ENCODE results near the gene PLEKHM3.

The PLEKHM3 gene

DNA sequence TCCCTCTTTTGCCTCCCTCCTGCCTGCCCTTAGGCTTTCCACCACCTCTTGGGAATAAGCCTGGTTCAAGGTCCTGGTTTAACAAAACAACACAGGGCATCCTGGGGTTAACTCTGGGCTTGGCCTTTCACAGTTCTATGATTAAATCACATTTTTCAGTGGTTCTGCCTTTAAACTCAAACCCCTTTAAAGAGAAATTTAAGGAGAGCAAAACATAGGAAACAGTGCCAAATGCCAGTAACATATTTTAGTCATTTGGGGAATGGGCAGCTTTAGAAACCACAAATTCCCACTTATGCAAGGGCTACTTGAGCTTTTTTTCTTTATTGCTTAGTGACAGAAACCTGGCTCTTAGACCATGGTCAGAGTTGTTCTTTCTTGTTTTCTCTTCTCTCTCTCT is 143.4 kb downstream of the PLEKHM3 start:
- no peak for DNase-seq (ENCODE audit: low spot score)
- H3K27ac ChIP-seq: peak overlapping the region; percentile 7 to 64
- TF ChIP-seq CTCF (IDR thresholded peaks at IDR 0.05): no peak
- H3K4me3 ChIP-seq: no peak overlapping the region

GRCh38 chr2:207879536-207879935 is 145.8 kb downstream of the PLEKHM3 start:
- H3K4me3 ChIP-seq: no peak overlapping the region
- peak overlapping the region in 1 of 2 donors; percentile 58 for H3K27ac ChIP-seq
- DNase-seq (ENCODE audit: low spot score): no peak
- TF ChIP-seq CTCF (IDR thresholded peaks at IDR 0.05): no peak

GRCh38 chr2:207876842-207877535 is 148.3 kb downstream of the PLEKHM3 start:
- TF ChIP-seq CTCF (IDR thresholded peaks at IDR 0.05): no peak
- DNase-seq (ENCODE audit: low spot score): no peak
- Histone ChIP-seq H3K4me3 (no peak overlapping the region), H3K27ac (no peak overlapping the region)

GRCh38 chr2:207875473-207876212 is 149.7 kb downstream of the PLEKHM3 start:
- no peak for DNase-seq (ENCODE audit: low spot score)
- TF ChIP-seq CTCF (IDR thresholded peaks at IDR 0.05): no peak
- Histone ChIP-seq H3K27ac (no peak overlapping the region), H3K4me3 (no peak overlapping the region)

- Histone ChIP-seq H3K27ac (no peak overlapping the region), H3K4me3 (no peak overlapping the region)
- DNase-seq (ENCODE audit: low spot score): no peak
- no peak for TF ChIP-seq CTCF (IDR thresholded peaks at IDR 0.05)
Measured at GRCh38 chr2:207873794-207874193, 151.5 kb downstream of the PLEKHM3 start.

GRCh38 chr2:207871911-207872310 is 153.4 kb downstream of the PLEKHM3 start:
- H3K27ac ChIP-seq: no peak overlapping the region
- TF ChIP-seq CTCF (IDR thresholded peaks at IDR 0.05): no peak
- no peak overlapping the region for H3K4me3 ChIP-seq
- DNase-seq (ENCODE audit: low spot score): no peak

DNA sequence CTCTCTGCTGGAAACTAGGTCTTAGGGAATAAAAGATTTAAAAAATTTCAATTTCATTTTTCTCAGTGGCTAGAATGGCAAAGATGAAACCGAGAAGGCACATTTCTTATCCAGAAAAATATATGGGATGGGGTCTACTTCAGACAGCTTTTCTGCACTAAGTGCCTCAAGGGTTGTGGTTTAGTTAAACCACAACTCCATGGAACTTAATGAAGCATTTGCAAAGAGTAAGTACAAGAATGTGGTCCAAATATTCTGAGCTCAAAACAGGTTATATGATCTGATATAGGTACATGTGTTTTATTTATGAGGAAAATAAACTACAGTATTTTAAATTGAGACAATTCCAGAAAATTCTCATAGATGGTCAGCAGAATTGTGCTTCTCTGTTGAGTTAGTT is 153.8 kb downstream of the PLEKHM3 start:
- TF ChIP-seq CTCF (IDR thresholded peaks at IDR 0.05): no peak
- DNase-seq (ENCODE audit: low spot score): no peak
- H3K27ac ChIP-seq: no peak overlapping the region
- H3K4me3 ChIP-seq: no peak overlapping the region

Measured in coronary artery (tissue), 2 donors.